CD14-positive monocyte (primary cell): ENCODE results near the gene POLD2. TPM values are rescaled to one million over a fixed set of nuclear protein-coding genes. Genes with fewer than 3 reads are reported as not detected.

ENCODE experiments used
- DNase-seq, 3 donors: peaks; one replicate each; pipeline ENCODE4 v3.0.0-alpha.2; 2011 to 2022
- H2AFZ ChIP-seq: 2 replicates; pipeline ENCODE4 v1.6.0; 2012; ENCODE audit warnings: mild to moderate bottlenecking, low read depth, low read length, inconsistent platforms; ENCODE audit not compliant: insufficient read depth, poor library complexity, severe bottlenecking
- H3K27ac ChIP-seq, 2 donors: 1 replicate in 1 of 2; 2 replicates in 1 of 2; pipeline ENCODE4 v1.5.1; 2012 to 2013; ENCODE audit warnings: low read length in 2 of 2, control low read depth in 1 of 2, inconsistent platforms in 1 of 2, low read depth in 1 of 2, mild to moderate bottlenecking in 1 of 2
- H3K27me3 ChIP-seq, 2 donors: one replicate each; pipeline versions ENCODE4 v1.6.0 to v1.6.1; 2011 to 2013; ENCODE audit warnings: low read length in 2 of 2; ENCODE audit not compliant: control insufficient read depth in 2 of 2, insufficient read depth in 2 of 2
- H3K36me3 ChIP-seq, 2 donors: replicated peaks in 1 of 2; 1 replicate in 1 of 2; 2 replicates in 1 of 2; pipeline versions ENCODE4 v1.5.1 to v1.6.1; 2012 to 2013; ENCODE audit warnings: low read length in 2 of 2, control low read depth in 1 of 2, inconsistent platforms in 1 of 2, mild to moderate bottlenecking in 1 of 2; ENCODE audit not compliant: insufficient read depth in 2 of 2, control insufficient read depth in 1 of 2
- H3K4me1 ChIP-seq, 2 donors: 1 replicate in 1 of 2; 2 replicates in 1 of 2; pipeline versions ENCODE4 v1.5.1 to v1.6.1; 2012 to 2013; ENCODE audit warnings: low read length in 2 of 2, control low read depth in 1 of 2, inconsistent platforms in 1 of 2, mild to moderate bottlenecking in 1 of 2, moderate library complexity in 1 of 2; ENCODE audit not compliant: insufficient read depth in 2 of 2, control insufficient read depth in 1 of 2
- H3K4me2 ChIP-seq: replicated peaks from 2 replicates; pipeline ENCODE3; 2012; ENCODE audit warnings: low read length, moderate library complexity, mild to moderate bottlenecking; ENCODE audit not compliant: poor library complexity, severe bottlenecking; ENCODE audit errors: extremely low read depth
- H3K4me3 ChIP-seq, 3 experiments: fragments of 200-600 bp in 1 of 3; sonication (generic) in 1 of 3; replicated peaks in 1 of 3; 1 replicate in 2 of 3; 2 replicates in 1 of 3; pipeline ENCODE4 v1.5.1; 2011 to 2013; ENCODE audit warnings: low read length in 3 of 3, mild to moderate bottlenecking in 3 of 3, control low read depth in 2 of 3, low read depth in 2 of 3, inconsistent platforms in 1 of 3, moderate library complexity in 1 of 3
- H3K79me2 ChIP-seq: 2 replicates; pipeline ENCODE4 v1.6.0; 2012; ENCODE audit warnings: mild to moderate bottlenecking, control low read depth, inconsistent platforms, low read length, moderate library complexity; ENCODE audit not compliant: insufficient read depth
- H3K9ac ChIP-seq: 2 replicates; pipeline ENCODE4 v1.6.0; 2017; ENCODE audit warnings: low read length, mild to moderate bottlenecking; ENCODE audit not compliant: insufficient read depth, poor library complexity, severe bottlenecking
- H3K9me3 ChIP-seq, 2 donors: replicated peaks in 1 of 2; 1 replicate in 1 of 2; 2 replicates in 1 of 2; pipeline versions ENCODE4 v1.5.1 to v1.6.1; 2012 to 2013; ENCODE audit warnings: low read length in 2 of 2, control low read depth in 1 of 2; ENCODE audit not compliant: control insufficient read depth in 1 of 2, insufficient read depth in 1 of 2
- H4K20me1 ChIP-seq: 2 replicates; pipeline ENCODE4 v1.6.0; 2012; ENCODE audit warnings: mild to moderate bottlenecking, low read length, control low read depth, moderate library complexity; ENCODE audit not compliant: insufficient read depth
- H3K27ac Mint-ChIP-seq, 7 donors: one replicate each; pipeline ENCODE4 v1.8.0; 2020; ENCODE audit warnings: mild to moderate bottlenecking in 7 of 7, mixed read lengths in 7 of 7, moderate library complexity in 6 of 7, inconsistent platforms in 2 of 7
- H3K27me3 Mint-ChIP-seq, 3 donors: one replicate each; pipeline ENCODE4 v1.8.0; 2021 to 2022; ENCODE audit warnings: low read depth in 3 of 3, mild to moderate bottlenecking in 3 of 3, mixed read lengths in 3 of 3, moderate library complexity in 3 of 3, inconsistent platforms in 1 of 3
- H3K36me3 Mint-ChIP-seq, 2 donors: one replicate each; pipeline ENCODE4 v1.8.0; 2020; ENCODE audit warnings: mixed read lengths in 2 of 2, inconsistent platforms in 1 of 2, mild to moderate bottlenecking in 1 of 2
- H3K4me1 Mint-ChIP-seq: one replicate; pipeline ENCODE4 v1.8.0; 2020; ENCODE audit warnings: mild to moderate bottlenecking, mixed read lengths
- H3K4me3 Mint-ChIP-seq, 2 donors: one replicate each; pipeline ENCODE4 v1.8.0; 2020; ENCODE audit warnings: mild to moderate bottlenecking in 2 of 2, mixed read lengths in 2 of 2, moderate library complexity in 1 of 2
- H3K9me3 Mint-ChIP-seq, 7 donors: one replicate each; pipeline ENCODE4 v1.8.0; 2020 to 2022; ENCODE audit warnings: mixed read lengths in 7 of 7, mild to moderate bottlenecking in 6 of 7, moderate library complexity in 6 of 7, inconsistent platforms in 2 of 7
- WGBS: methylation state at CpG from one replicate; pipeline ENCODE4 v1.1.5; 2013; ENCODE audit warnings: missing lambda C conversion rate; ENCODE audit not compliant: insufficient coverage; 5-methylcytosine and 5-hydroxymethylcytosine counted together
- intact Hi-C, 2 donors: fragments of 100-400 bp; cut with micrococcal nuclease; formaldehyde crosslinking; loops; one replicate each; pipeline versions ENCODE4 v1.15.0 to v1.15.1; 2023
- polyA plus RNA-seq, 3 donors: library from polyadenylated mRNA; depleted of rRNA in 1 of 3; unstranded in 2 of 3; stranded (reverse) in 1 of 3; fragments of 300-500 nt in 2 of 3; fragments of >200 nt in 1 of 3; fragmentation: Illumina TruSeq in 2 of 3; gene quantifications; 1 replicate in 2 of 3; 2 replicates in 1 of 3; pipeline ENCODE4 v1.2.3, GENCODE V29; 2012 to 2021
- TF ChIP-seq, protein P1 (sequence below): fragments of 200-600 bp; IDR thresholded peaks from one replicate; pipeline ENCODE4 v1.8.0; 2022; ENCODE audit warnings: antibody characterized with exemption, mild to moderate bottlenecking

The POLD2 gene
- polyA plus RNA-seq, 3 donors = 24.1 to 27.1 (median 25.7) TPM

DNA sequence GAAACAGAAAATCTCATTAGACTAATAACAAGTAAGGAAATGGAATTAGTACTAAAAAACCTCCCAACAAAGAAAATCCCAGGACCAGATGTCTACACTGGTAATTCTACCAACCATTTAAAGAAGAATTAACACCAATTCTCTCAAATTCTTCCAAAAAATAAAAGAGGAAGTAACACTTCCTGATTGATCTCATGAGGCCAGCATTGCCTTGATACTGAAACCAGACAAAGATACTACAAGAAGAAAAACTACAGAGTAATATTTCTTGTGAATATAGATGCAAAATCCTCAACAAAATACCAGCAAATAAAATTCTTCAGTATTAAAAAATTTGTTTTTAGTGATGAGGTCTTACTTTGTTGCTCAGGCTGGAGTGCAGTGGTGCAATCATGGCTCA lies 44.6 kb upstream of the POLD2 start:
- no peak overlapping the region for H3K27ac Mint-ChIP-seq

GRCh38 chr7:44163591-44163990 lies 40.2 kb upstream of the POLD2 start:
- Histone ChIP-seq H3K36me3 (no peaks in the 10 kb centered on the region), H3K4me3 (no peak overlapping the region), H3K27me3 (no peaks in the 10 kb centered on the region), H3K9ac (no peak overlapping the region), H3K79me2 (no peaks in the 10 kb centered on the region), H3K4me2 (no peak overlapping the region), H3K9me3 (peaks cover 0 to 3% of the 10 kb centered on the region in 2 donors), H3K4me1 (no peaks in the 10 kb centered on the region), H2AFZ (no peak overlapping the region), H4K20me1 (no peaks in the 10 kb centered on the region), H3K27ac (no peak overlapping the region)
- WGBS = 100% methylated on average over 1 of the region's 1 CpG
- peaks cover 5 to 9% (median 7%) of the 10 kb centered on the region in 3 donors for H3K27me3 Mint-ChIP-seq
- H3K27ac Mint-ChIP-seq = no peak overlapping the region
- intact Hi-C loops = no loop called here
- H3K9me3 Mint-ChIP-seq = peaks cover 2 to 9% (median 4%) of the 10 kb centered on the region in 7 donors
- TF ChIP-seq, protein P1, sequence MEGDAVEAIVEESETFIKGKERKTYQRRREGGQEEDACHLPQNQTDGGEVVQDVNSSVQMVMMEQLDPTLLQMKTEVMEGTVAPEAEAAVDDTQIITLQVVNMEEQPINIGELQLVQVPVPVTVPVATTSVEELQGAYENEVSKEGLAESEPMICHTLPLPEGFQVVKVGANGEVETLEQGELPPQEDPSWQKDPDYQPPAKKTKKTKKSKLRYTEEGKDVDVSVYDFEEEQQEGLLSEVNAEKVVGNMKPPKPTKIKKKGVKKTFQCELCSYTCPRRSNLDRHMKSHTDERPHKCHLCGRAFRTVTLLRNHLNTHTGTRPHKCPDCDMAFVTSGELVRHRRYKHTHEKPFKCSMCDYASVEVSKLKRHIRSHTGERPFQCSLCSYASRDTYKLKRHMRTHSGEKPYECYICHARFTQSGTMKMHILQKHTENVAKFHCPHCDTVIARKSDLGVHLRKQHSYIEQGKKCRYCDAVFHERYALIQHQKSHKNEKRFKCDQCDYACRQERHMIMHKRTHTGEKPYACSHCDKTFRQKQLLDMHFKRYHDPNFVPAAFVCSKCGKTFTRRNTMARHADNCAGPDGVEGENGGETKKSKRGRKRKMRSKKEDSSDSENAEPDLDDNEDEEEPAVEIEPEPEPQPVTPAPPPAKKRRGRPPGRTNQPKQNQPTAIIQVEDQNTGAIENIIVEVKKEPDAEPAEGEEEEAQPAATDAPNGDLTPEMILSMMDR = no peak
- no peak overlapping the region for H3K4me3 Mint-ChIP-seq
- H3K4me1 Mint-ChIP-seq = peaks cover 3% of the 10 kb centered on the region
- H3K36me3 Mint-ChIP-seq = no peaks in the 10 kb centered on the region
- DNase-seq = no peak

More for the DNA sequence above, 44.6 kb upstream of the POLD2 start:
- H4K20me1 ChIP-seq = no peaks in the 10 kb centered on the region
- no peak overlapping the region for H3K4me3 ChIP-seq
- TF ChIP-seq, protein P1 = no peak
- H3K4me1 Mint-ChIP-seq = peaks cover 3% of the 10 kb centered on the region
- no peak overlapping the region for H2AFZ ChIP-seq
- no peaks in the 10 kb centered on the region for H3K27me3 ChIP-seq
- no peaks in the 10 kb centered on the region for H3K36me3 ChIP-seq
- H3K79me2 ChIP-seq = no peaks in the 10 kb centered on the region
- H3K9me3 ChIP-seq = peaks cover 0 to 3% of the 10 kb centered on the region in 2 donors
- H3K27ac ChIP-seq = no peak overlapping the region
- H3K27me3 Mint-ChIP-seq = peaks cover 0 to 5% (median 2%) of the 10 kb centered on the region in 3 donors
- no peak overlapping the region for H3K4me2 ChIP-seq
- intact Hi-C loops = no loop called here
- DNase-seq = peak in 1 of 3 donors; percentile 14
- no peaks in the 10 kb centered on the region for H3K36me3 Mint-ChIP-seq
- no peak overlapping the region for H3K4me3 Mint-ChIP-seq
- no peaks in the 10 kb centered on the region for H3K4me1 ChIP-seq
- H3K9ac ChIP-seq = no peak overlapping the region
- peaks cover 2 to 12% (median 8%) of the 10 kb centered on the region in 7 donors for H3K9me3 Mint-ChIP-seq
